PC-3 (cell line): Measurements from ENCODE around the gene CORO2B.

Experiments used
- CTCF ChIP-seq: fragments of 300-600 bp; sonication (generic); conservative IDR thresholded peaks from 2 replicates; pipeline ENCODE4 v1.5.1; 2017; ENCODE audit warnings: antibody characterized with exemption, low read depth, mild to moderate bottlenecking, low read length
- EZH2 ChIP-seq: fragments of 300-600 bp; sonication (generic); IDR thresholded peaks from one replicate; pipeline ENCODE4 v1.6.1; 2017; ENCODE audit warnings: antibody characterized with exemption, mild to moderate bottlenecking, low read length; ENCODE audit not compliant: unreplicated experiment
- EZH2phosphoT487 ChIP-seq: fragments of 300-600 bp; sonication (generic); IDR thresholded peaks from 2 replicates; pipeline ENCODE4 v1.6.1; 2018; ENCODE audit warnings: mild to moderate bottlenecking, antibody characterized with exemption, low read length, borderline replicate concordance

GRCh38 chr15:68712886-68713285, 134.1 kb downstream of the CORO2B start:
- no peak for TF ChIP-seq CTCF
- TF ChIP-seq EZH2phosphoT487 = no peak
- no peak for TF ChIP-seq EZH2
